Mesenchymal stem cell (in vitro differentiated cells and primary cell): ENCODE results near the gene FADS3.

Source experiments
- DNase-seq: peaks from one replicate; pipeline ENCODE4 v3.0.0-alpha.2; 2013
- H2AFZ ChIP-seq: one replicate; pipeline ENCODE4 v1.6.1; 2013; ENCODE audit warnings: low read depth, mild to moderate bottlenecking, control low read depth, inconsistent platforms, low read length, moderate library complexity
- H2AK5ac ChIP-seq: 2 replicates; pipeline ENCODE4 v1.6.1; 2013; ENCODE audit warnings: low read length, moderate library complexity, mild to moderate bottlenecking, inconsistent platforms; ENCODE audit not compliant: severe bottlenecking
- H2BK120ac ChIP-seq: one replicate; pipeline ENCODE4 v1.6.1; 2013; ENCODE audit warnings: low read depth, mild to moderate bottlenecking, inconsistent platforms, low read length, moderate library complexity
- H2BK12ac ChIP-seq, 2 experiments: one replicate each; pipeline ENCODE4 v1.6.1; 2013; ENCODE audit warnings: inconsistent platforms in 2 of 2, low read length in 2 of 2, mild to moderate bottlenecking in 2 of 2, moderate library complexity in 2 of 2, control low read depth in 1 of 2
- H2BK15ac ChIP-seq: one replicate; pipeline ENCODE4 v1.6.1; 2013; ENCODE audit warnings: mild to moderate bottlenecking, low read depth, inconsistent platforms; ENCODE audit not compliant: poor library complexity, severe bottlenecking
- H2BK5ac ChIP-seq: 2 replicates; pipeline ENCODE4 v1.6.1; 2013; ENCODE audit warnings: low read depth, mild to moderate bottlenecking, low read length, control low read depth, inconsistent platforms; ENCODE audit not compliant: poor library complexity, severe bottlenecking
- H3K14ac ChIP-seq, 2 experiments: one replicate each; pipeline ENCODE4 v1.6.1; 2013; ENCODE audit warnings: inconsistent platforms in 2 of 2, low read length in 2 of 2, control low read depth in 1 of 2, mild to moderate bottlenecking in 1 of 2, moderate library complexity in 1 of 2
- H3K18ac ChIP-seq, 2 experiments: one replicate each; pipeline ENCODE4 v1.6.1; 2013; ENCODE audit warnings: inconsistent platforms in 2 of 2, low read length in 2 of 2, control low read depth in 1 of 2, low read depth in 1 of 2, mild to moderate bottlenecking in 1 of 2
- H3K23ac ChIP-seq, 2 experiments: one replicate each; pipeline ENCODE4 v1.6.1; 2013; ENCODE audit warnings: inconsistent platforms in 2 of 2, low read length in 2 of 2, mild to moderate bottlenecking in 2 of 2, moderate library complexity in 2 of 2, control low read depth in 1 of 2
- H3K27ac ChIP-seq: 2 replicates; pipeline ENCODE4 v1.5.1; 2013; ENCODE audit warnings: mild to moderate bottlenecking, moderate library complexity, low read length, control low read depth, inconsistent platforms; ENCODE audit not compliant: poor library complexity, severe bottlenecking
- H3K27me3 ChIP-seq, 2 experiments: 2 replicates each; pipeline versions ENCODE4 v1.6.1 to v1.7.0; 2013; ENCODE audit warnings: low read length in 2 of 2, mild to moderate bottlenecking in 2 of 2, moderate library complexity in 2 of 2, control low read depth in 1 of 2, inconsistent platforms in 1 of 2; ENCODE audit not compliant: control insufficient read depth in 1 of 2, insufficient read depth in 1 of 2
- H3K36me3 ChIP-seq, 2 experiments: 2 replicates each; pipeline versions ENCODE4 v1.6.1 to v1.7.0; 2013; ENCODE audit warnings: low read length in 2 of 2, control low read depth in 1 of 2, inconsistent platforms in 1 of 2, low read depth in 1 of 2, mild to moderate bottlenecking in 1 of 2; ENCODE audit not compliant: insufficient read depth in 2 of 2, control insufficient read depth in 1 of 2
- H3K4ac ChIP-seq, 2 experiments: one replicate each; pipeline ENCODE4 v1.6.1; 2013; ENCODE audit warnings: inconsistent platforms in 2 of 2, low read length in 2 of 2, mild to moderate bottlenecking in 2 of 2, moderate library complexity in 2 of 2, control low read depth in 1 of 2, low read depth in 1 of 2
- H3K4me1 ChIP-seq: 2 replicates; pipeline ENCODE4 v1.6.1; 2013; ENCODE audit warnings: low read depth, low read length, control low read depth; ENCODE audit not compliant: control insufficient read depth, insufficient read depth
- H3K4me2 ChIP-seq: 2 replicates; pipeline ENCODE4 v1.6.1; 2013; ENCODE audit warnings: low read length, mild to moderate bottlenecking, inconsistent platforms; ENCODE audit not compliant: poor library complexity, severe bottlenecking
- H3K4me3 ChIP-seq, 2 experiments: 2 replicates each; pipeline versions ENCODE4 v1.5.1 to v1.7.0; 2013; ENCODE audit warnings: low read length in 2 of 2, mild to moderate bottlenecking in 2 of 2, control low read depth in 1 of 2, low read depth in 1 of 2; ENCODE audit not compliant: insufficient read depth in 1 of 2
- H3K79me1 ChIP-seq: replicated peaks from 2 replicates; pipeline ENCODE4 v1.6.1; 2013; ENCODE audit warnings: mild to moderate bottlenecking, control low read depth, low read length, inconsistent platforms; ENCODE audit not compliant: poor library complexity, severe bottlenecking
- H3K9ac ChIP-seq: 2 replicates; pipeline ENCODE4 v1.7.0; 2013; ENCODE audit warnings: mild to moderate bottlenecking, low read length, moderate library complexity
- H3K9me3 ChIP-seq: 2 replicates; pipeline ENCODE4 v1.7.0; 2013; ENCODE audit warnings: mild to moderate bottlenecking, low read length; ENCODE audit not compliant: control insufficient read depth
- H4K8ac ChIP-seq: one replicate; pipeline ENCODE4 v1.6.1; 2013; ENCODE audit warnings: inconsistent platforms, mild to moderate bottlenecking, low read length, moderate library complexity
- H4K91ac ChIP-seq: one replicate; pipeline ENCODE4 v1.6.1; 2013; ENCODE audit warnings: mild to moderate bottlenecking, low read length, inconsistent platforms
- WGBS: methylation state at CpG from one replicate; pipeline ENCODE4 v1.1.7; 2013; ENCODE audit warnings: mixed read lengths; 5-methylcytosine and 5-hydroxymethylcytosine counted together

The FADS3 gene

GRCh38 chr11:61913699-61914395, 22.5 kb upstream of the FADS3 start:
- no peak overlapping the region for H2AFZ ChIP-seq
- no peaks in the 10 kb centered on the region for H3K79me1 ChIP-seq
- no peak for DNase-seq
- H2BK5ac ChIP-seq: no peak overlapping the region
- no peak overlapping the region for H3K4me3 ChIP-seq
- no peak overlapping the region for H3K9ac ChIP-seq
- H3K36me3 ChIP-seq: no peaks in the 10 kb centered on the region
- no peak overlapping the region for H4K91ac ChIP-seq
- H3K27ac ChIP-seq: no peak overlapping the region
- WGBS: 82% methylated on average over 8 of the region's 8 CpGs
- no peak overlapping the region for H2AK5ac ChIP-seq
- H3K27me3 ChIP-seq: peaks cover 0 to 38% of the 10 kb centered on the region in 2 experiments
- no peak overlapping the region for H2BK15ac ChIP-seq
- no peak overlapping the region for H3K4me2 ChIP-seq
- H3K4me1 ChIP-seq: peaks cover 10% of the 10 kb centered on the region
- no peak overlapping the region for H3K14ac ChIP-seq
- H4K8ac ChIP-seq: no peak overlapping the region
- no peak overlapping the region for H3K4ac ChIP-seq
- H3K23ac ChIP-seq: no peak overlapping the region
- no peak overlapping the region for H2BK12ac ChIP-seq
- H3K18ac ChIP-seq: no peak overlapping the region
- H3K9me3 ChIP-seq: no peaks in the 10 kb centered on the region
- no peak overlapping the region for H2BK120ac ChIP-seq

GRCh38 chr11:61912991-61913698, 21.8 kb upstream of the FADS3 start:
- no peaks in the 10 kb centered on the region for H3K9me3 ChIP-seq
- no peak overlapping the region for H4K91ac ChIP-seq
- H3K23ac ChIP-seq: no peak overlapping the region
- no peak overlapping the region for H2BK15ac ChIP-seq
- no peak overlapping the region for H2AFZ ChIP-seq
- no peak overlapping the region for H2BK5ac ChIP-seq
- H3K14ac ChIP-seq: no peak overlapping the region
- H3K4me3 ChIP-seq: no peak overlapping the region
- H3K9ac ChIP-seq: no peak overlapping the region
- H2BK120ac ChIP-seq: no peak overlapping the region
- no peaks in the 10 kb centered on the region for H3K79me1 ChIP-seq
- no peak overlapping the region for H3K4ac ChIP-seq
- DNase-seq: no peak
- peaks cover 13% of the 10 kb centered on the region for H3K4me1 ChIP-seq
- no peak overlapping the region for H2AK5ac ChIP-seq
- H3K18ac ChIP-seq: no peak overlapping the region
- H4K8ac ChIP-seq: no peak overlapping the region
- no peak overlapping the region for H2BK12ac ChIP-seq
- WGBS: 91% methylated on average over 18 of the region's 18 CpGs
- H3K27ac ChIP-seq: no peak overlapping the region
- H3K27me3 ChIP-seq: peaks cover 0 to 31% of the 10 kb centered on the region in 2 experiments
- H3K36me3 ChIP-seq: no peaks in the 10 kb centered on the region
- no peak overlapping the region for H3K4me2 ChIP-seq

GRCh38 chr11:61912530-61912898, 21.2 kb upstream of the FADS3 start:
- Histone ChIP-seq H3K4ac (no peak overlapping the region), H2BK12ac (no peak overlapping the region), H3K4me1 (peaks cover 10% of the 10 kb centered on the region), H3K36me3 (peaks cover 0 to 4% of the 10 kb centered on the region in 2 experiments), H3K4me2 (no peak overlapping the region), H3K9ac (no peak overlapping the region), H4K8ac (no peak overlapping the region), H3K18ac (no peak overlapping the region), H4K91ac (no peak overlapping the region), H3K4me3 (no peak overlapping the region), H2BK15ac (no peak overlapping the region), H3K14ac (no peak overlapping the region), H2AFZ (no peak overlapping the region), H3K9me3 (no peaks in the 10 kb centered on the region), H2BK5ac (no peak overlapping the region), H3K27ac (no peak overlapping the region), H2BK120ac (no peak overlapping the region), H2AK5ac (no peak overlapping the region), H3K23ac (no peak overlapping the region), H3K79me1 (no peaks in the 10 kb centered on the region), H3K27me3 (peaks cover 0 to 25% of the 10 kb centered on the region in 2 experiments)
- WGBS: 93% methylated on average over 6 of the region's 6 CpGs
- DNase-seq: no peak

- no peak overlapping the region for H3K27ac ChIP-seq
- H3K14ac ChIP-seq: no peak overlapping the region
- H2BK120ac ChIP-seq: no peak overlapping the region
- WGBS: 86% methylated on average over 17 of the region's 17 CpGs
- H2BK5ac ChIP-seq: no peak overlapping the region
- no peak overlapping the region for H3K18ac ChIP-seq
- no peak overlapping the region for H3K23ac ChIP-seq
- peaks cover 5% of the 10 kb centered on the region for H3K4me1 ChIP-seq
- H4K8ac ChIP-seq: no peak overlapping the region
- H4K91ac ChIP-seq: no peak overlapping the region
- peaks cover 0 to 24% of the 10 kb centered on the region in 2 experiments for H3K27me3 ChIP-seq
- no peaks in the 10 kb centered on the region for H3K9me3 ChIP-seq
- H3K9ac ChIP-seq: peak overlapping the region; percentile 32
- no peak overlapping the region for H3K4me2 ChIP-seq
- H2AFZ ChIP-seq: no peak overlapping the region
- peaks cover 0 to 10% of the 10 kb centered on the region in 2 experiments for H3K36me3 ChIP-seq
- no peak overlapping the region for H2AK5ac ChIP-seq
- no peak overlapping the region for H2BK12ac ChIP-seq
- H3K4ac ChIP-seq: no peak overlapping the region
- DNase-seq: no peak
- H3K79me1 ChIP-seq: no peaks in the 10 kb centered on the region
- no peak overlapping the region for H2BK15ac ChIP-seq
- no peak overlapping the region for H3K4me3 ChIP-seq
Observed at GRCh38 chr11:61911701-61912529, 20.6 kb upstream of the FADS3 start.
